ENCODE data around the gene CIB4. TPM values are rescaled to one million over a fixed set of nuclear protein-coding genes. Genes with fewer than 3 reads are reported as not detected.
A peak's percentile ranks its signal among the peaks of the same experiment; 100 is the strongest.

Gene CIB4
- polyA plus RNA-seq (ENCODE audit: insufficient read length in 4 of 4), result under 1 TPM in 3 of 4 donors, not detected in 1; 0.50 to 0.78 (median 0.72) TPM

GRCh38 chr2:26640781-26641564 is at the start of gene CIB4:
Gene CIB4, minus strand, starts transcription at chr2:26641366. Its CDS starts 52 bp downstream, at chr2:26641314.
- peak in 1 of 4 donors; percentile 42 for DNase-seq (ENCODE audit: low read depth in 4 of 4, low spot score in 3 of 4)

GRCh38 chr2:26687801-26688200 is 46.6 kb upstream of the CIB4 start:
- DNase-seq (ENCODE audit: low read depth in 4 of 4, low spot score in 3 of 4), result no peak

DNA sequence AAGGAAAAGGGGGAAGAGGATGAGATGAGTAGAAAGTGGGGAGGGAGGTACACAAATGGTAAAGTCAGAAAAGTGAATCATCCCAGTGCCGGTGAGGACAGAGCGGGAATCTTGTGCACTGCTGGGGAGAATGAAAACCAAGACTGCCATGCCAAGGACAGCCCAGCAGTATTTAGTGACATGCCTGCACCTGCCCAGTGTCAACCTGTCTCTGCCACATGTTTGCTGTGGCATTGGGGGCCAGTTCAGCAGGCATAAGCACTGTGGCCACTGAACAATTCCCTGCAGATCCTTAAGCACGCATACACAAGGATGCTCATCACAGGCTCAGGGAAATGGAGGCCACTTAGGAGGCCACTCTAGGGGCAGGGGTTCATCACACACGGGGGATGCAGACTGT is 46.2 kb upstream of the CIB4 start:
- no peak for DNase-seq (ENCODE audit: low read depth in 4 of 4, low spot score in 3 of 4)

GRCh38 chr2:26685989-26686839 is 45.0 kb upstream of the CIB4 start:
- DNase-seq (ENCODE audit: low read depth in 4 of 4, low spot score in 3 of 4), result peak in 2 of 4 donors; percentile 69 to 80

DNA sequence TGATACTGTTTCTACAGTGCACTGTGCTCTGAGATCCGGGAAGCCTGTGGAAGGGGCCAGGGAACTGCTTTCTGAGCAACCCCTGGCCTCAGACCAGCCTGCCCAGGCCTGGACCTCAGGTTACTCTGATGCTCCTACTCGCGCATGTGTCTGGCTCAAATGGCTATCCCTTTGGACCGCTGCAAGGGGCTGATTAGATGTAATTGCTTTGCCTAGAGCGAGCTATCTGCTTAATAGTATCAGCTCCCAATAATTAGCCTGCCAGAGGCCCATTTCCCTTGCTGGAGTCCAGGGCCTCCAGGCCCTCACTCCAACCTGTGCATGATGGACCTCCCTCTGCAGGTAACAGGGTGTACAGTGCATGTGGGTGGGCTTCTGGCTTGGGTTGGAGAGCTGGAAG is 44.2 kb upstream of the CIB4 start:
- no peak for DNase-seq (ENCODE audit: low read depth in 4 of 4, low spot score in 3 of 4)

- DNase-seq (ENCODE audit: low read depth in 4 of 4, low spot score in 3 of 4), result no peak
Observed at GRCh38 chr2:26683583-26683982, 42.4 kb upstream of the CIB4 start.

GRCh38 chr2:26682155-26682554 is 41.0 kb upstream of the CIB4 start:
- DNase-seq (ENCODE audit: low read depth in 4 of 4, low spot score in 3 of 4), result no peak

DNA sequence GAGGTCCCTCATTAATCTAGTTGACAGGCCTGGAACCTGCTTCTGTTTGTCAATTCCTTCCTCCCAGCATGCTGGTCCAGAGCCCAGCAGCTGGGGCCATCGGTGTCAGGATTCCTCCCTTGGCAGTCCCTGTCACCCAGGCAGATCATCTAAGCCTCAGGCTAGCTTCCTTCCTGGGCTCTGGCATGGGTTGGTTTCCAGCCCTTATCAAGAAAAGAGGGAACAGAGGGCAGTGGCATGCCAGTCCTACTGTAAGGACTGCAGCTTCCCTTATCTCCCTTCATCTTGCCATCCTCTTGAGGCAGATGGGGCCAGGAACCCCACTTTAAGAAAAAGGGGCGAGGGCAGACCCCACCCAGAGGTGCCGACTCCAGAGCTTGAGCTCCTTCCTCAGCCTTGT is 40.5 kb upstream of the CIB4 start:
- DNase-seq (ENCODE audit: low read depth in 4 of 4, low spot score in 3 of 4), result no peak

GRCh38 chr2:26679867-26680266 is 38.7 kb upstream of the CIB4 start:
- no peak for DNase-seq (ENCODE audit: low read depth in 4 of 4, low spot score in 3 of 4)

- DNase-seq (ENCODE audit: low read depth in 4 of 4, low spot score in 3 of 4), result no peak
Observed at GRCh38 chr2:26678035-26678434, 36.9 kb upstream of the CIB4 start.

- DNase-seq (ENCODE audit: low read depth in 4 of 4, low spot score in 3 of 4), result no peak
Observed at GRCh38 chr2:26675651-26676255, 34.6 kb upstream of the CIB4 start.

DNA sequence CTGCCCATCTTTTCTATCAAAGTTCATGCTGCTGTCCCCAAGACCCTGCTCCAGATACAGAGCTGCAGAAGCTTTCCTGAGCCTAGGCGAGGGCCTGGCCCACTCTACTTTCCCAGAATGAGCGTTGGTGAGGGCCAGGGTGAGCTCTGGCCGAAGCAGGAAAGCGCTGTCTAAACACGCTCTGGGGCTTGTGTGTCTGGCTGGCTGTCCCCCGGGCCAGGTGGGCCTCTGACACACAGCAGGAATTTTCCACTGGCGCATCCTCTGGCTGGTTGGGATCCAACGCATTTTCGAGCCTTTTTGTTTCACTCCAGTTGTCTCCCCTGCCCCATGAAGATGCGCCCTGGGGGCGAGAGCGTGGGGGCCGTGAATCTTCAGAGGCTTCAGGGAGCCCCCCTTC is 33.6 kb upstream of the CIB4 start:
- no peak for DNase-seq (ENCODE audit: low read depth in 4 of 4, low spot score in 3 of 4)

- DNase-seq (ENCODE audit: low read depth in 4 of 4, low spot score in 3 of 4), result no peak
Observed at GRCh38 chr2:26674002-26674751, 33.0 kb upstream of the CIB4 start.

- DNase-seq (ENCODE audit: low read depth in 4 of 4, low spot score in 3 of 4), result no peak
Observed at GRCh38 chr2:26672818-26673393, 31.7 kb upstream of the CIB4 start.

- DNase-seq (ENCODE audit: low read depth in 4 of 4, low spot score in 3 of 4), result peak in 1 of 4 donors; percentile 32
Observed at GRCh38 chr2:26672112-26672817, 31.1 kb upstream of the CIB4 start.

DNA sequence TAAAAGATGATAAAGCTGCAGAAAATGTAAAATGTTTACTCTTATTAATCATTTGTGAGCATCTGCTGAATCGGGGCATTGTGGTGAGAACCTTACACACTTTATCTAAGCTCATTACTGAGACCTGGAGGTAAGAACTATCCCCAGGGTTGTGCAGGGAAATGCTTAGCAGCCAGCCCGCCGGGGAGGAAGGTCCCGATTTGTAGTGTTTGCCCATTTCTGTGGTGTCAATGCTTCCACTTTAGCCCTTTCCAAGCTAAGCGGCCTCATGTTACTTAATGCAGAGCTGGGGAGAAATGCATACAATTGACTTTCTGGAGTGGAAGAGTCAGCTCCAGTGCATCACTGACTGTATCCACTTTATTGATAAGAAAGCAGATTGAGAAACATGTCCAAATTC is 30.5 kb upstream of the CIB4 start:
- DNase-seq (ENCODE audit: low read depth in 4 of 4, low spot score in 3 of 4), result no peak

DNA sequence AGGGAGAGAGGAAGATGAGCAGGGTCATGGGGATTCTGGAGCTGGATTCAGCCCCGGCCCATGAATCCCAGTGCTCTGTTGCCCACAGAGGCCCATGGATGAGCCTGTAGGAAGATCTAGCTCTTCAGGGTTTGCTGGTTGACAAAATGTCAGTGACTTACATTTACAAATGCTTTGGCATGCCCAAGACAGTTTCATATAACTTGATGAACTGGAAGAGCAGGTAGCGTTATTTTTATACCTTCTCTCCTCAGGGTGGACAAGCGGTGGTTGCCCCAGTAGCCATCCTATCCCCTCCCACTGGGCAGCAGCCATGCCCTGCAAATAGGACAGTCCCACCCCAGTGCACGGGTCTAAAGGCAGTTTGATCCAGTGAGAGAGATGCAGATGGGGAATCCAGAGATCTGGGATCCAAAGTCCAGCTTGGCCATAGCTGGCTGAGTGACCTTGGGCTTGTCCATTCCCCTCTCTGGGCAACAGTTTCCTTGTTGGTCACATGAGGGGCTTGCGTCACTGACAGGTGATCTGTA is 29.8 kb upstream of the CIB4 start:
- no peak for DNase-seq (ENCODE audit: low read depth in 4 of 4, low spot score in 3 of 4)

DNA sequence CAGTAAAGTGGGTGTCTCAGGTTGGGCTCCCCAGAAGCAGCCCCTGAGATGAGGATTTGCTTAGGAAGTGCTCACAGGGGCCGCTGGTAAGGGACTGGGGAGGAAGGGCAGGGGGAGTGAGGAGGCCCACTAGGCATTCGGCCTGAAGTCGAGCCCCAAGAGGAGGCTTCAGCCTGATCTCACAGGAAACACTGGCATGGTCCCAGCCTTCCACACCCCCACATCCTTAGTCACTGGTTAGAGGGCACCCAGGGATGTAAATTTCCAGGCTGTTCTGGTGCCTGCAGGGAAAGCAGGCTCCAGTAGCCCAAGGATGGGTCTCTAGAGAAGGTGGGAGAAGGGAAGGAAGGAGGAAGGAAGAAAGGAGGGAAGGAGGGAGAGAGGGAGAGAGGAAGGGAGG is 29.0 kb upstream of the CIB4 start:
- no peak for DNase-seq (ENCODE audit: low read depth in 4 of 4, low spot score in 3 of 4)
